ENCODE data around the gene SIL1.
"Not testable (repeated sequence)": the region's sequence is repeated elsewhere in the genome, so short reads cannot be mapped to it uniquely, and the experiment has no call there.

The SIL1 gene

DNA sequence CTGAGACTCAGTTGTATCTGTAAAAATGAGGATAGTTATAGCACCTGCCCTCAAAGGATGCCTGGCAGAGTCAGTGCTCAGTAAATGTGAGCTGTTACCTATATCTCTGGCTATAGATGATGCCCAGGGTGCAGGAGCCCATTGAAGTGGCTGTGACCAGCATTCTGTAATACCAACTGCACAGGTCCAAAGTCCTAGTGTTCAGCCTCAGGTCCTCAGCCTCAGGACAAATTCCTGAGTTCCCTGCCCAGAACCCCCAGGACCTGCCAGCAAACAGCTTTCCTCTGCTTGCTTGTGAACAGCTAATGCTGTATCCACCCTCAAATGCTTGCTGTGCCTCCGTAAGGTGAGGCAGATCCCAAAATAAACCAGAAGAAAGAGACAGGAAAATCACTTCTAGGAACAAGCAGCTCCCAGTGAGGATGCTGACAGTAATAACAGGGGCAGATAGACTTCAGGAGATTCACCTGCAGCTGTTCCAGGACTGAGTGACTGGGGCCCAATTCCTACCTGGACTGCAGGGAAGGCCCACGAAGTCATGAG, 80.8 kb downstream of the SIL1 start:
- Histone ChIP-seq H2AFZ (ENCODE audit: low read length) (no peak overlapping the region), H3F3A (ENCODE audit: insufficient read depth, low read length) (no peaks in the 10 kb centered on the region), H3K4me2 (ENCODE audit: low read length) (no peak overlapping the region), H3K27me3 (ENCODE audit: insufficient read depth, low read length) (no peaks in the 10 kb centered on the region), H3K79me2 (ENCODE audit: insufficient read depth, low read length) (no peaks in the 10 kb centered on the region), H3K27ac (ENCODE audit: low read depth, low read length, poor library complexity, severe bottlenecking) (no peak overlapping the region), H3K9ac (ENCODE audit: low read length) (no peak overlapping the region), H3K4me3 (ENCODE audit: low read depth, low read length, poor library complexity, severe bottlenecking) (no peak overlapping the region), H3K36me3 (ENCODE audit: insufficient read depth, low read length) (peaks cover 38% of the 10 kb centered on the region; the same call in 1 of the 2 replicates), H4K20me1 (ENCODE audit: insufficient read depth, low read length) (no peaks in the 10 kb centered on the region), H3K9me2 (ENCODE audit: low read depth, low read length) (no peaks in the 10 kb centered on the region), H3K4me1 (ENCODE audit: insufficient read depth, low read length, severe bottlenecking) (no peaks in the 10 kb centered on the region), H3K9me3 (ENCODE audit: low read length) (no peaks in the 10 kb centered on the region)
- TF ChIP-seq CTCF (IDR thresholded peaks at IDR 0.05; ENCODE audit: low read length): no peak
- no peak for TF ChIP-seq EZH2 (IDR thresholded peaks at IDR 0.05; ENCODE audit: borderline replicate concordance, low read length)

- Histone ChIP-seq H2AFZ (ENCODE audit: low read length) (no peak overlapping the region), H3K79me2 (ENCODE audit: insufficient read depth, low read length) (no peaks in the 10 kb centered on the region), H4K20me1 (ENCODE audit: insufficient read depth, low read length) (no peaks in the 10 kb centered on the region), H3K9me3 (ENCODE audit: low read length) (no peaks in the 10 kb centered on the region), H3K4me2 (ENCODE audit: low read length) (no peak overlapping the region), H3K9me2 (ENCODE audit: low read depth, low read length) (no peaks in the 10 kb centered on the region), H3K27ac (ENCODE audit: low read depth, low read length, poor library complexity, severe bottlenecking) (no peak overlapping the region), H3F3A (ENCODE audit: insufficient read depth, low read length) (no peaks in the 10 kb centered on the region), H3K4me1 (ENCODE audit: insufficient read depth, low read length, severe bottlenecking) (no peaks in the 10 kb centered on the region), H3K4me3 (ENCODE audit: low read depth, low read length, poor library complexity, severe bottlenecking) (no peak overlapping the region), H3K9ac (ENCODE audit: low read length) (no peak overlapping the region), H3K36me3 (ENCODE audit: insufficient read depth, low read length) (peaks cover 38% of the 10 kb centered on the region; the same call in 1 of the 2 replicates), H3K27me3 (ENCODE audit: insufficient read depth, low read length) (no peaks in the 10 kb centered on the region)
- TF ChIP-seq CTCF (IDR thresholded peaks at IDR 0.05; ENCODE audit: low read length) (no peak), EZH2 (IDR thresholded peaks at IDR 0.05; ENCODE audit: borderline replicate concordance, low read length) (no peak)
These were observed 82.0 kb downstream of the SIL1 start for GRCh38 chr5:139116100-139116655.

GRCh38 chr5:139113892-139114291, 84.3 kb downstream of the SIL1 start:
- Histone ChIP-seq H4K20me1 (ENCODE audit: insufficient read depth, low read length) (no peaks in the 10 kb centered on the region), H3K79me2 (ENCODE audit: insufficient read depth, low read length) (no peaks in the 10 kb centered on the region), H3K4me3 (ENCODE audit: low read depth, low read length, poor library complexity, severe bottlenecking) (no peak overlapping the region), H3K9me3 (ENCODE audit: low read length) (no peaks in the 10 kb centered on the region), H3K36me3 (ENCODE audit: insufficient read depth, low read length) (peaks cover 17% of the 10 kb centered on the region; the same call in 1 of the 2 replicates), H3K9ac (ENCODE audit: low read length) (no peak overlapping the region), H3K4me2 (ENCODE audit: low read length) (no peak overlapping the region), H3F3A (ENCODE audit: insufficient read depth, low read length) (no peaks in the 10 kb centered on the region), H3K9me2 (ENCODE audit: low read depth, low read length) (no peaks in the 10 kb centered on the region), H2AFZ (ENCODE audit: low read length) (no peak overlapping the region), H3K27me3 (ENCODE audit: insufficient read depth, low read length) (no peaks in the 10 kb centered on the region), H3K27ac (ENCODE audit: low read depth, low read length, poor library complexity, severe bottlenecking) (no peak overlapping the region), H3K4me1 (ENCODE audit: insufficient read depth, low read length, severe bottlenecking) (no peaks in the 10 kb centered on the region)
- TF ChIP-seq EZH2 (IDR thresholded peaks at IDR 0.05; ENCODE audit: borderline replicate concordance, low read length) (no peak), CTCF (IDR thresholded peaks at IDR 0.05; ENCODE audit: low read length) (no peak)

DNA sequence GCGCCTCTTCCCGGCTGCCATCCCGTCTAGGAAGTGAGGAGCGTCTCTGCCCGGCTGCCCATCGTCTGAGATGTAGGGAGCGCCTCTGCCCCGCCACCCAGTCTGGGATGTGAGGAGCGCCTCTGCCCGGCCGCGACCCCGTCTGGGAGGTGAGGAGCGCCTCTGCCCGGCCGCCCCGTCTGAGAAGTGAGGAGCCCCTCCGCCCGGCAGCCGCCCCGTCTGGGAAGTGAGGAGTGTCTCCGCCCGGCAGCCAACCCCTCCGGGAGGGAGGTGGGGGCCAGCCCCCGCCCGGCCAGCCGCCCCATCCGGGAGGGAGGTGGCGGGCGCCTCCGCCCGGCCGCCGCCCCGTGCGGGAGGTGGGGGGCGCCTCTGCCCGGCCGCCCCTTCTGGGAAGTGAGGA, 85.8 kb downstream of the SIL1 start:
- not testable (repeated sequence) for H3K79me2 ChIP-seq (ENCODE audit: insufficient read depth, low read length); H3F3A ChIP-seq (ENCODE audit: insufficient read depth, low read length); H3K4me3 ChIP-seq (ENCODE audit: low read depth, low read length, poor library complexity, severe bottlenecking); H3K4me1 ChIP-seq (ENCODE audit: insufficient read depth, low read length, severe bottlenecking); H3K36me3 ChIP-seq (ENCODE audit: insufficient read depth, low read length); H3K27ac ChIP-seq (ENCODE audit: low read depth, low read length, poor library complexity, severe bottlenecking); H3K27me3 ChIP-seq (ENCODE audit: insufficient read depth, low read length); H2AFZ ChIP-seq (ENCODE audit: low read length); H3K4me2 ChIP-seq (ENCODE audit: low read length); H3K9ac ChIP-seq (ENCODE audit: low read length); H4K20me1 ChIP-seq (ENCODE audit: insufficient read depth, low read length); H3K9me3 ChIP-seq (ENCODE audit: low read length); H3K9me2 ChIP-seq (ENCODE audit: low read depth, low read length)

Measured in OCI-LY1 (cell line).